PFSK-1 (cell line): Measurements from ENCODE around the gene ATG2B.

Experiments used
- FOXP2 ChIP-seq: optimal IDR thresholded peaks from 2 replicates; pipeline ENCODE3; 2011; ENCODE audit warnings: borderline replicate concordance, control low read depth, inconsistent platforms; ENCODE audit not compliant: insufficient read depth; ENCODE audit errors: extremely low read length, extremely low read depth
- POLR2AphosphoS5 ChIP-seq: IDR thresholded peaks from 2 replicates; pipeline ENCODE4 v1.6.1; 2012; ENCODE audit warnings: low read depth, mild to moderate bottlenecking, control low read depth, low read length, moderate library complexity
- SIN3A ChIP-seq: IDR thresholded peaks from 2 replicates; pipeline ENCODE4 v1.6.1; 2012; ENCODE audit warnings: mild to moderate bottlenecking, low read length, moderate library complexity, borderline replicate concordance; ENCODE audit not compliant: insufficient read depth
- TAF1 ChIP-seq: IDR thresholded peaks from 2 replicates; pipeline ENCODE4 v1.6.1; 2012; ENCODE audit warnings: low read length, control low read depth, borderline replicate concordance; ENCODE audit not compliant: insufficient read depth
- TF ChIP-seq, protein P1 (sequence below), 2 experiments: IDR thresholded peaks; 2 replicates each; pipeline versions ENCODE4 v1.6.1 to v1.8.0; 2011 to 2012; ENCODE audit warnings: low read depth in 2 of 2, low read length in 2 of 2, control low read depth in 1 of 2, inconsistent platforms in 1 of 2, mild to moderate bottlenecking in 1 of 2, moderate library complexity in 1 of 2; ENCODE audit not compliant: insufficient read depth in 1 of 2

GRCh38 chr14:96362965-96363750 lies at the start of gene ATG2B, which contains the start of gene GSKIP:
- TF ChIP-seq POLR2AphosphoS5: 0 out of 2 replicates have a peak, but pooled peaks have one; percentile 27
- no peak for TF ChIP-seq TAF1
- no peak for TF ChIP-seq SIN3A
- TF ChIP-seq, protein P1, sequence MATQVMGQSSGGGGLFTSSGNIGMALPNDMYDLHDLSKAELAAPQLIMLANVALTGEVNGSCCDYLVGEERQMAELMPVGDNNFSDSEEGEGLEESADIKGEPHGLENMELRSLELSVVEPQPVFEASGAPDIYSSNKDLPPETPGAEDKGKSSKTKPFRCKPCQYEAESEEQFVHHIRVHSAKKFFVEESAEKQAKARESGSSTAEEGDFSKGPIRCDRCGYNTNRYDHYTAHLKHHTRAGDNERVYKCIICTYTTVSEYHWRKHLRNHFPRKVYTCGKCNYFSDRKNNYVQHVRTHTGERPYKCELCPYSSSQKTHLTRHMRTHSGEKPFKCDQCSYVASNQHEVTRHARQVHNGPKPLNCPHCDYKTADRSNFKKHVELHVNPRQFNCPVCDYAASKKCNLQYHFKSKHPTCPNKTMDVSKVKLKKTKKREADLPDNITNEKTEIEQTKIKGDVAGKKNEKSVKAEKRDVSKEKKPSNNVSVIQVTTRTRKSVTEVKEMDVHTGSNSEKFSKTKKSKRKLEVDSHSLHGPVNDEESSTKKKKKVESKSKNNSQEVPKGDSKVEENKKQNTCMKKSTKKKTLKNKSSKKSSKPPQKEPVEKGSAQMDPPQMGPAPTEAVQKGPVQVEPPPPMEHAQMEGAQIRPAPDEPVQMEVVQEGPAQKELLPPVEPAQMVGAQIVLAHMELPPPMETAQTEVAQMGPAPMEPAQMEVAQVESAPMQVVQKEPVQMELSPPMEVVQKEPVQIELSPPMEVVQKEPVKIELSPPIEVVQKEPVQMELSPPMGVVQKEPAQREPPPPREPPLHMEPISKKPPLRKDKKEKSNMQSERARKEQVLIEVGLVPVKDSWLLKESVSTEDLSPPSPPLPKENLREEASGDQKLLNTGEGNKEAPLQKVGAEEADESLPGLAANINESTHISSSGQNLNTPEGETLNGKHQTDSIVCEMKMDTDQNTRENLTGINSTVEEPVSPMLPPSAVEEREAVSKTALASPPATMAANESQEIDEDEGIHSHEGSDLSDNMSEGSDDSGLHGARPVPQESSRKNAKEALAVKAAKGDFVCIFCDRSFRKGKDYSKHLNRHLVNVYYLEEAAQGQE (IDR thresholded peaks at IDR 0.05; ENCODE audit: insufficient read depth in 1 of 2, low read depth in 2 of 2, low read length in 2 of 2): no peak
- peak; percentile 81 for TF ChIP-seq FOXP2
